H9 (cell line): ENCODE results near the gene ANKRD22. TPM values are rescaled to one million over a fixed set of nuclear protein-coding genes. Genes with fewer than 3 reads are reported as not detected.

Experiments
- DNase-seq: peaks from one replicate; pipeline ENCODE4 v3.0.0-alpha.2; 2017
- H2AFZ ChIP-seq: one replicate; pipeline ENCODE4 v1.6.1; 2013; ENCODE audit warnings: mild to moderate bottlenecking, low read length, control low read depth, moderate library complexity
- H2AK5ac ChIP-seq: 2 replicates; pipeline ENCODE4 v1.6.1; 2013; ENCODE audit warnings: low read length, control low read depth, mixed read lengths; ENCODE audit not compliant: insufficient read length
- H2BK120ac ChIP-seq: one replicate; pipeline ENCODE4 v1.6.1; 2013; ENCODE audit warnings: low read depth, mild to moderate bottlenecking, low read length, control low read depth, inconsistent platforms; ENCODE audit not compliant: poor library complexity, severe bottlenecking
- H2BK12ac ChIP-seq: 2 replicates; pipeline ENCODE4 v1.6.1; 2013; ENCODE audit warnings: low read length, control low read depth, mixed read lengths, low read depth; ENCODE audit not compliant: insufficient read length
- H2BK15ac ChIP-seq: 2 replicates; pipeline ENCODE4 v1.6.1; 2013; ENCODE audit warnings: low read depth, low read length, control low read depth
- H2BK20ac ChIP-seq: one replicate; pipeline ENCODE4 v1.6.1; 2013; ENCODE audit warnings: low read depth, mild to moderate bottlenecking, low read length, control low read depth, inconsistent platforms; ENCODE audit not compliant: poor library complexity, severe bottlenecking
- H2BK5ac ChIP-seq: 2 replicates; pipeline ENCODE4 v1.6.1; 2013; ENCODE audit warnings: low read length, control low read depth, mixed read lengths; ENCODE audit not compliant: insufficient read length
- H3K14ac ChIP-seq: 2 replicates; pipeline ENCODE4 v1.6.1; 2013; ENCODE audit warnings: low read length, control low read depth; ENCODE audit not compliant: insufficient read depth
- H3K18ac ChIP-seq: 2 replicates; pipeline ENCODE4 v1.6.1; 2013; ENCODE audit warnings: low read depth, mild to moderate bottlenecking, mixed read lengths, low read length, control low read depth; ENCODE audit not compliant: insufficient read length
- H3K23ac ChIP-seq: 2 replicates; pipeline ENCODE4 v1.6.1; 2013; ENCODE audit warnings: low read length, control low read depth, mixed read lengths, low read depth; ENCODE audit not compliant: insufficient read length
- H3K23me2 ChIP-seq: 2 replicates; pipeline ENCODE4 v1.6.1; 2013; ENCODE audit warnings: low read depth, mild to moderate bottlenecking, mixed read lengths, low read length, control low read depth; ENCODE audit not compliant: insufficient read length, poor library complexity, severe bottlenecking
- H3K27ac ChIP-seq: 2 replicates; pipeline ENCODE4 v1.5.1; 2013; ENCODE audit warnings: low read length, control low read depth, mixed read lengths, low read depth; ENCODE audit not compliant: insufficient read length
- H3K27me3 ChIP-seq: 2 replicates; pipeline ENCODE4 v1.6.1; 2013; ENCODE audit warnings: low read length, control low read depth, inconsistent platforms; ENCODE audit not compliant: insufficient read depth
- H3K4ac ChIP-seq: 2 replicates; pipeline ENCODE4 v1.6.1; 2013; ENCODE audit warnings: low read depth, mild to moderate bottlenecking, control low read depth, inconsistent platforms, low read length, moderate library complexity
- H3K4me1 ChIP-seq: 2 replicates; pipeline ENCODE4 v1.6.1; 2013; ENCODE audit warnings: low read length, control low read depth, inconsistent platforms; ENCODE audit not compliant: insufficient read depth
- H3K4me2 ChIP-seq: 2 replicates; pipeline ENCODE4 v1.6.1; 2013; ENCODE audit warnings: low read length, control low read depth, mixed read lengths; ENCODE audit not compliant: insufficient read length, insufficient read depth
- H3K56ac ChIP-seq: 2 replicates; pipeline ENCODE4 v1.6.1; 2013; ENCODE audit warnings: low read depth, mild to moderate bottlenecking, mixed read lengths, low read length, control low read depth; ENCODE audit not compliant: insufficient read length
- H3K79me1 ChIP-seq: 2 replicates; pipeline ENCODE4 v1.6.1; 2013; ENCODE audit warnings: low read depth, mild to moderate bottlenecking, moderate library complexity, low read length, control low read depth, inconsistent platforms; ENCODE audit not compliant: insufficient read depth, poor library complexity, severe bottlenecking
- H3K79me2 ChIP-seq: 2 replicates; pipeline ENCODE4 v1.6.1; 2013; ENCODE audit warnings: low read length, control low read depth, inconsistent platforms; ENCODE audit not compliant: insufficient read depth
- H3K9ac ChIP-seq: 2 replicates; pipeline ENCODE4 v1.6.1; 2013; ENCODE audit warnings: low read length, control low read depth, mixed read lengths; ENCODE audit not compliant: insufficient read length; ENCODE audit errors: extremely low read depth
- H3K9me3 ChIP-seq: one replicate; pipeline ENCODE4 v1.6.1; 2013; ENCODE audit warnings: low read depth, low read length, inconsistent platforms; ENCODE audit not compliant: control insufficient read depth
- H3T11ph ChIP-seq: one replicate; pipeline ENCODE4 v1.6.1; 2013; ENCODE audit warnings: mild to moderate bottlenecking, low read length, control low read depth, inconsistent platforms
- H4K20me1 ChIP-seq: one replicate; pipeline ENCODE4 v1.6.1; 2013; ENCODE audit not compliant: control insufficient read depth, insufficient read length, insufficient read depth
- H4K5ac ChIP-seq: 2 replicates; pipeline ENCODE4 v1.6.1; 2013; ENCODE audit warnings: low read depth, mild to moderate bottlenecking, mixed read lengths, low read length, control low read depth; ENCODE audit not compliant: insufficient read length
- H4K8ac ChIP-seq: replicated peaks from 2 replicates; pipeline ENCODE4 v1.6.1; 2013; ENCODE audit warnings: low read length, control low read depth, mixed read lengths, low read depth; ENCODE audit not compliant: insufficient read length
- H4K91ac ChIP-seq: 2 replicates; pipeline ENCODE4 v1.6.1; 2013; ENCODE audit warnings: low read depth, mild to moderate bottlenecking, moderate library complexity, mixed read lengths, low read length, control low read depth; ENCODE audit not compliant: insufficient read length
- H3K27ac Mint-ChIP-seq, 3 experiments: 2 replicates in 2 of 3; 3 replicates in 1 of 3; pipeline ENCODE4 v1.8.0; 2020 to 2021; ENCODE audit warnings: mixed read lengths in 3 of 3, mild to moderate bottlenecking in 1 of 3, moderate library complexity in 1 of 3
- H3K27me3 Mint-ChIP-seq: 2 replicates; pipeline ENCODE4 v1.8.0; 2021; ENCODE audit warnings: low read depth, mild to moderate bottlenecking, moderate library complexity, mixed read lengths
- H3K36me3 Mint-ChIP-seq, 3 experiments: 2 replicates in 2 of 3; 3 replicates in 1 of 3; pipeline ENCODE4 v1.8.0; 2020 to 2021; ENCODE audit warnings: low read depth in 3 of 3, mixed read lengths in 3 of 3; ENCODE audit not compliant: insufficient read depth in 1 of 3
- H3K4me1 Mint-ChIP-seq, 2 experiments: 2 replicates each; pipeline ENCODE4 v1.8.0; 2020; ENCODE audit warnings: mixed read lengths in 2 of 2
- H3K4me3 Mint-ChIP-seq, 2 experiments: 2 replicates in 1 of 2; 3 replicates in 1 of 2; pipeline ENCODE4 v1.8.0; 2020 to 2021; ENCODE audit warnings: mild to moderate bottlenecking in 2 of 2, mixed read lengths in 2 of 2, moderate library complexity in 1 of 2
- H3K9me3 Mint-ChIP-seq, 2 experiments: 2 replicates in 1 of 2; 3 replicates in 1 of 2; pipeline ENCODE4 v1.8.0; 2020; ENCODE audit warnings: mild to moderate bottlenecking in 2 of 2, mixed read lengths in 2 of 2, moderate library complexity in 1 of 2
- CTCF ChIP-seq: fragments of 200-600 bp; sonication (generic); conservative IDR thresholded peaks from 3 replicates; pipeline ENCODE4 v1.8.0; 2021; ENCODE audit warnings: antibody characterized with exemption, mild to moderate bottlenecking
- WGBS: extraction: QIAGEN DNeasy Blood & Tissue Kit; methylation state at CpG from one replicate; pipeline ENCODE4 v1.1.7; 2013; ENCODE audit warnings: missing lambda C conversion rate, low lambda C conversion rate, mixed read lengths; ENCODE audit not compliant: insufficient read length; ENCODE audit errors: extremely low coverage; 5-methylcytosine and 5-hydroxymethylcytosine counted together
- total RNA-seq: library from RNA; stranded (reverse); gene quantifications from 2 replicates; pipeline ENCODE4 v1.2.1, GENCODE V29; 2021

Gene ANKRD22
- total RNA-seq, 1 experiment from 2014 or later: not detected

- no peak for DNase-seq
- no peaks in the 10 kb centered on the region for H3K23me2 ChIP-seq
- H3K4ac ChIP-seq: no peak overlapping the region
- H3K23ac ChIP-seq: no peak overlapping the region
- no peak overlapping the region for H4K91ac ChIP-seq
- H3K9ac ChIP-seq: no peak overlapping the region
- H3T11ph ChIP-seq: no peak overlapping the region
- H3K27ac ChIP-seq: no peak overlapping the region
- no peak overlapping the region for H4K5ac ChIP-seq
- Mint-ChIP-seq H3K4me3 (no peak overlapping the region), H3K9me3 (no peaks in the 10 kb centered on the region), H3K36me3 (no peaks in the 10 kb centered on the region), H3K27ac (no peak overlapping the region), H3K4me1 (no peaks in the 10 kb centered on the region), H3K27me3 (no peaks in the 10 kb centered on the region)
- H3K4me1 ChIP-seq: no peaks in the 10 kb centered on the region
- H4K20me1 ChIP-seq: no peaks in the 10 kb centered on the region
- WGBS: no CpG with 5 or more reads among the region's 4 CpGs
- H2BK20ac ChIP-seq: no peak overlapping the region
- H2BK12ac ChIP-seq: no peak overlapping the region
- H3K79me2 ChIP-seq: no peaks in the 10 kb centered on the region
- no peaks in the 10 kb centered on the region for H3K79me1 ChIP-seq
- no peaks in the 10 kb centered on the region for H3K27me3 ChIP-seq
- H3K9me3 ChIP-seq: no peaks in the 10 kb centered on the region
- no peak overlapping the region for H3K56ac ChIP-seq
- H3K18ac ChIP-seq: no peak overlapping the region
- no peak overlapping the region for H3K14ac ChIP-seq
- H2BK5ac ChIP-seq: no peak overlapping the region
- H2BK120ac ChIP-seq: no peak overlapping the region
- no peak overlapping the region for H2AFZ ChIP-seq
- no peak overlapping the region for H2AK5ac ChIP-seq
- H3K4me2 ChIP-seq: no peak overlapping the region
- H4K8ac ChIP-seq: no peak overlapping the region
- no peak for TF ChIP-seq CTCF
- H2BK15ac ChIP-seq: no peak overlapping the region
These were observed 25.3 kb downstream of the ANKRD22 start for GRCh38 chr10:88826388-88826787.
